Measurements from ENCODE around the gene CHMP4B. TPM values are rescaled to one million over a fixed set of nuclear protein-coding genes. Genes with fewer than 3 reads are reported as not detected.
A peak's percentile ranks its signal among the peaks of the same experiment; 100 is the strongest.

The CHMP4B gene
- total RNA-seq, 4 donors from 2014 or later, result 57.4 to 109 (median 82.7) TPM

GRCh38 chr20:33837096-33837830 is 26.1 kb downstream of the CHMP4B start:
- no peaks in the 10 kb centered on the region for H3K9me3 ChIP-seq
- DNase-seq, result no peak
- no peaks in the 10 kb centered on the region for H3K27me3 ChIP-seq
- no peak for ATAC-seq
- H3K4me1 ChIP-seq, result peaks cover 82 to 86% of the 10 kb centered on the region in 2 donors
- H3K27ac ChIP-seq, result peak overlapping the region in 1 of 4 donors; percentile 18
- in situ Hi-C loops (cut with MboI; ENCODE audit: low sequenced_read_pairs in 4 of 4), result no loop called here
- no peaks in the 10 kb centered on the region for H3K36me3 ChIP-seq
- TF ChIP-seq CTCF (IDR thresholded peaks at IDR 0.05 in 4 of 5, conservative IDR thresholded peaks at IDR 0.05 in 1 of 5) (no peak), POLR2A (IDR thresholded peaks at IDR 0.05) (no peak)
- no peak overlapping the region for H3K4me3 ChIP-seq
- intact Hi-C loops (cut with DNase I; ENCODE audit: low total_unique reads), result no loop called here

- no peak for TF ChIP-seq POLR2A (IDR thresholded peaks at IDR 0.05)
- TF ChIP-seq CTCF (IDR thresholded peaks at IDR 0.05 in 4 of 5, conservative IDR thresholded peaks at IDR 0.05 in 1 of 5), result no peak
- H3K9me3 ChIP-seq, result no peaks in the 10 kb centered on the region
- DNase-seq (no peak), ATAC-seq (no peak)
- H3K36me3 ChIP-seq, result no peaks in the 10 kb centered on the region
- H3K27ac ChIP-seq, result peak overlapping the region in 1 of 4 donors; percentile 24
- H3K4me1 ChIP-seq, result peaks cover 82 to 86% of the 10 kb centered on the region in 2 donors
- H3K4me3 ChIP-seq, result no peak overlapping the region
- in situ Hi-C loops (cut with MboI; ENCODE audit: low sequenced_read_pairs in 4 of 4) (no loop called here), intact Hi-C loops (cut with DNase I; ENCODE audit: low total_unique reads) (no loop called here)
- no peaks in the 10 kb centered on the region for H3K27me3 ChIP-seq
These were observed 27.1 kb downstream of the CHMP4B start for GRCh38 chr20:33838035-33838864.

GRCh38 chr20:33839591-33839990 is 28.4 kb downstream of the CHMP4B start:
- TF ChIP-seq POLR2A (IDR thresholded peaks at IDR 0.05), result no peak
- no peak for TF ChIP-seq CTCF (IDR thresholded peaks at IDR 0.05 in 4 of 5, conservative IDR thresholded peaks at IDR 0.05 in 1 of 5)
- Histone ChIP-seq H3K36me3 (no peaks in the 10 kb centered on the region), H3K27me3 (no peaks in the 10 kb centered on the region), H3K4me1 (peaks cover 83 to 85% of the 10 kb centered on the region in 2 donors), H3K4me3 (no peak overlapping the region), H3K27ac (peak overlapping the region in 2 of 4 donors; percentile 8 to 50), H3K9me3 (no peaks in the 10 kb centered on the region)
- ATAC-seq, result peak; percentile 75
- peak; percentile 54 for DNase-seq
- in situ Hi-C loops (cut with MboI; ENCODE audit: low sequenced_read_pairs in 4 of 4) (no loop called here), intact Hi-C loops (cut with DNase I; ENCODE audit: low total_unique reads) (no loop called here)

- Histone ChIP-seq H3K9me3 (no peaks in the 10 kb centered on the region), H3K27me3 (no peaks in the 10 kb centered on the region), H3K36me3 (no peaks in the 10 kb centered on the region), H3K4me1 (peaks cover 83 to 85% of the 10 kb centered on the region in 2 donors), H3K27ac (no peak overlapping the region), H3K4me3 (no peak overlapping the region)
- DNase-seq, result no peak
- ATAC-seq, result no peak
- TF ChIP-seq CTCF (IDR thresholded peaks at IDR 0.05 in 4 of 5, conservative IDR thresholded peaks at IDR 0.05 in 1 of 5), result no peak
- no peak for TF ChIP-seq POLR2A (IDR thresholded peaks at IDR 0.05)
- in situ Hi-C loops (cut with MboI; ENCODE audit: low sequenced_read_pairs in 4 of 4), result no loop called here
- intact Hi-C loops (cut with DNase I; ENCODE audit: low total_unique reads), result no loop called here
These were observed 29.0 kb downstream of the CHMP4B start for GRCh38 chr20:33840160-33840559.
